HG02642 (cell line): ENCODE measurements around the gene FASTKD3.

Source experiments
- ATAC-seq: cut with Tn5 transposase; IDR thresholded peaks from one replicate; pipeline ENCODE4 v1.9.1; 2021; ENCODE audit warnings: mild to moderate bottlenecking; ENCODE audit not compliant: unreplicated experiment, poor library complexity

Gene FASTKD3

GRCh38 chr5:7851617-7852289 is 17.1 kb downstream of the FASTKD3 start:
- ATAC-seq: no peak

GRCh38 chr5:7851240-7851592 is 17.6 kb downstream of the FASTKD3 start:
- no peak for ATAC-seq

- peak; percentile 36 for ATAC-seq
These were observed 18.2 kb downstream of the FASTKD3 start, which contains the start of gene CFAP90 for GRCh38 chr5:7850395-7851239. TSS of gene CFAP90 (minus strand) at chr5:7851133. CDS start at chr5:7851021, 112 bp downstream.

- peak; percentile 9 for ATAC-seq
These were observed 19.0 kb downstream of the FASTKD3 start for GRCh38 chr5:7849681-7850394.

GRCh38 chr5:7848296-7848695 is 20.5 kb downstream of the FASTKD3 start:
- ATAC-seq: no peak

- ATAC-seq: no peak
These were observed 22.5 kb downstream of the FASTKD3 start for GRCh38 chr5:7846327-7846726.

- ATAC-seq: no peak
These were observed 23.3 kb downstream of the FASTKD3 start for GRCh38 chr5:7845557-7845956.

- no peak for ATAC-seq
These were observed 23.9 kb downstream of the FASTKD3 start for GRCh38 chr5:7844901-7845300.

- ATAC-seq: no peak
These were observed 26.3 kb downstream of the FASTKD3 start for GRCh38 chr5:7842531-7842930.

GRCh38 chr5:7837403-7837802 is 31.4 kb downstream of the FASTKD3 start:
- ATAC-seq: no peak

- no peak for ATAC-seq
These were observed 33.8 kb downstream of the FASTKD3 start for GRCh38 chr5:7834982-7835381.

GRCh38 chr5:7828269-7828668 is 40.6 kb downstream of the FASTKD3 start:
- ATAC-seq: no peak

GRCh38 chr5:7827610-7828009 is 41.2 kb downstream of the FASTKD3 start:
- ATAC-seq: no peak

- no peak for ATAC-seq
These were observed 43.2 kb downstream of the FASTKD3 start for GRCh38 chr5:7825630-7826029.

- ATAC-seq: no peak
These were observed 43.8 kb downstream of the FASTKD3 start for GRCh38 chr5:7824995-7825394.

- ATAC-seq: no peak
These were observed 45.2 kb downstream of the FASTKD3 start for GRCh38 chr5:7823594-7823993.

GRCh38 chr5:7822449-7822848 is 46.4 kb downstream of the FASTKD3 start:
- no peak for ATAC-seq

GRCh38 chr5:7816535-7816901 is 52.3 kb downstream of the FASTKD3 start:
- peak; percentile 13 for ATAC-seq

GRCh38 chr5:7815892-7816534 is 52.8 kb downstream of the FASTKD3 start:
- peak; percentile 95 for ATAC-seq

GRCh38 chr5:7814816-7815215 is 54.0 kb downstream of the FASTKD3 start:
- no peak for ATAC-seq

- no peak for ATAC-seq
These were observed 55.3 kb downstream of the FASTKD3 start for GRCh38 chr5:7813576-7813975.
